Stimulated activated CD8-positive, alpha-beta memory T cell treated with anti-CD3 and anti-CD28 coated beads, Interleukin-2, amount 100 ng/mL, for 1 hour (primary cell): Measurements from ENCODE around the gene RIPPLY1.
A peak's percentile ranks its signal among the peaks of the same experiment; 100 is the strongest.
"Not testable (repeated sequence)": the region's sequence is repeated elsewhere in the genome, so short reads cannot be mapped to it uniquely, and the experiment has no call there.

Source experiments
- DNase-seq, 2 donors: peaks; one replicate each; pipeline ENCODE4 v3.0.0-alpha.2; 2020; ENCODE audit warnings: low read depth in 2 of 2

Gene RIPPLY1

DNA sequence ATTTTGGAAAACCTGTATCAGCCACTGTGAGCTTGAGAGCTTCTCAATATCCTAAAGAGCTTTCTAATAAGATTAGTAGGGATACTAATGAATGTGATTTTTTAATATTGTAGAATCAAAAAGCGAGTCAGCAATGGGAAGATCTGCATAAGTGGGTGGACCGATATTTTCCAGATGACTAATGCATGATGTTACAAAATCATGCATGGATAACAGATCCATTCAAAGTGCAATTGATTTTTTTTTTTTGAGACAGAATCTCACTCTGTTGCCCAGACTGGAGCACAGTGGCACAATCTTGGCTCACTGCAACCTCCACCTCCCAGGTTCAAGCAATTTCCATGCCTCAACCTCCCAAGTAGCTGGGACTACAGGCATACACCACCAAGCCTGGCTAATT is 9.7 kb upstream of the RIPPLY1 start:
- no peak for DNase-seq

DNA sequence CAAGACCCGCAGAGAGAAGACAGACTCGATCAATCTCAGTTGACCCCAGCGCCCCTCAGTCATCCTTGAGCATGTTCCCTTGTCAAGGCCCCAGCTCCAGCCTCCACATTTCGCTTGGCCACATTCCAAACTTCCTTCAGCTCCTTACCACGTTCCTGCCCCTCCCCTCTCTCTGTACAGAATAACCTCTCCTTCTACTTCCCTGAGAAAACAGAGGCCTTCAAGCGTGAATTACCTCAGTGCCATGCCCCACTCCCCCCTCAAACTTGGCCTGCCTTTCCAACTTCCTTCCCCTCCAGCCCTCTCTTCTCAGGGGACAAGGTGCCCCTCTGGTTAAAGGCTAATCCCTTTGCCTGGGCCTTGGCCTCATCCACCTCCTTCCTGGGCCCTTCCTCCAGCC is 3.2 kb upstream of the RIPPLY1 start:
- DNase-seq, result no peak

DNA sequence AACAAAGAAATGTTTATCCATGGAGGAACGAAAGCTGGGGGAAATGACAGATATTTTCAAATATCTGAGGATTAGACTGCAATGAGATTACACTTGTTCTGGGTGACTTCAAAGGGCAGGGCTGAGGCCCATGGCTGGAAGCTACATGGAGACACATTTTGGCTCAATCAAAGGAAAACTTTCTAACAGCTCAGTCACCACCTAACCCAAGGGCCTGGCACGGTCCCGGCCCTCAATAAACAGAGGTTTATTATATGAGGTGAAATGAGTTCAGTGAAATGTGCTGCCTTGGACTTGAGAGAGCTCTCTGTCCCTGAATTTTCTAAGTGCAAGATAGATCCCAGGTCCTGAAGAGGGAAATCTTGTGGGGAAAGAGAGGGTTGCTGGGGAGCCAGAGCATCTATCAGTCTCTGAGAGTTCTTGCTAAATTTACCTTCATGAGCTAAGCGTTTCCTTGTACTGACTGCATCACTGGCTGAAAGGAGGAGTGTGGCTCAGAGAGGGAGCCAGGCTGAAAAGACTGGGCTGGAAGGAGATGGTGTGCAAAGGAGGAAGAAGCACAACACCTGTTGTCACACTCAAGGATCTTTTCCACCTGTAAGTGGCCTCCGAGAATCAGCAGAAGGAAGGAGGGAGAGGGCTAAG is 2.0 kb upstream of the RIPPLY1 start:
- no peak for DNase-seq

- DNase-seq, result no peak
Observed at GRCh38 chrX:106903856-106904528, 851 bp upstream of the RIPPLY1 start.

- DNase-seq, result no peak
Observed at GRCh38 chrX:106902684-106903083, 457 bp downstream of the RIPPLY1 start.

DNA sequence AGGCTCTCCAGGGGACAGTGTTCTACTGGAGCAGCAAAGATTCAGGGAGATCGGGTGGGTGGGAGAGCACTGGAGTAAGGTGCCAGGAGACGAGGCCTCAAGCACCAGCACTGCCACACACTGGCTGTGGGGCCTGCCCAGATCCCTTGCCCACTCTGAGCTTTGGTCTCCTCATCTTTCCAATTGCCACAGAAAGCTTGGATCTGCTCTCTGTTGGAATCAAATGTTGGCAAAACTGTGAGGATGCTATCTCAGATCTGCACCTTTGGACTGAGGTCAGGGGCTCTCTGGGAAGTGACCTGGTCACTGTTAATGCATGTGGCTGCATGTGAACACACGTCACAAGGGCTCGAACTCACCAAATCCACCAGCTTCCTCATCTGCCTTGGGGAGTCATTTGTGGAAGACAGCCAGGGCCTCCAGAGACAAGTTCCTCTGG is 1.3 kb downstream of the RIPPLY1 start:
- no peak for DNase-seq

- no peak for DNase-seq
Observed at GRCh38 chrX:106901341-106901740, 1.8 kb downstream of the RIPPLY1 start.

- DNase-seq, result no peak
Observed at GRCh38 chrX:106899841-106900240, 3.3 kb downstream of the RIPPLY1 start.

DNA sequence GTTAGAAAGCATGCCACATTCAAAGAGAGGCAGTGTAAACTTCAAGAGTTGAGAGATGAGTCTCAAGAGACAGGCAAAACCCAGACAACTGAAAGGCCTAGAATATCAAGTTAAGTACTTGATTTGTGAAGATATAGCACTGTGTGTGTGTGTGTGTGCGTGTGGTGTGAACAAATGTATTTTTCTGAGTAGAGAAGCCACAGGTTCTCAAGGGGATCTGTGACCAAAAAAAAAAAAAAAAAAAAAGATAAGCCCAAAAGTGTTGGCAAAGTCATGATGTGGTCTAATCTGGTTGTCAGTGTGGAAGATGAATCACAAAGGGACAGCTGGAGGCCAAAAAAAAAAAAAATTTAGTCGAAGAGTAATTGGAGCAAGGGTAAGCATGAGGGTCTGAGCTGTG is 3.9 kb downstream of the RIPPLY1 start:
- no peak for DNase-seq

- DNase-seq, result no peak
Observed at GRCh38 chrX:106898462-106898861, 4.7 kb downstream of the RIPPLY1 start.

DNA sequence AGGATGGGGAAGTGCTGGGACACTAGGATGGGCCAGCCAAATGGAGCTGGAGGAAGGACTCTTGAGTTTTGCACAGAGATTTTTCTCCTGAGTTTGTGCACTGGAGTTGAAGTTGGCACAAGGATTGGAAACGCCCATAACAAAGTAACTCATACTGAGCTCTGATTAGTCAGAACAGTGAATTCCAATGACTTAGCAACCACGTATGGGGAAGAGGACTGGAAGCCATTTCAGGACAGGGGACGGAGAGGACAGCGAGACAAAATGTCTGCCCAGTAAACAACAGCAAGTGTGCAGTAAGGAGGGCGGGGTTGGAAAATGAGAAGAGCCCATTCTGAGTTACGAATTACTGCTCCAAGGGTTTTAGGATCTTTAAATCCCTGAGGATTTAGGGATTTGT is 5.9 kb downstream of the RIPPLY1 start:
- no peak for DNase-seq

DNA sequence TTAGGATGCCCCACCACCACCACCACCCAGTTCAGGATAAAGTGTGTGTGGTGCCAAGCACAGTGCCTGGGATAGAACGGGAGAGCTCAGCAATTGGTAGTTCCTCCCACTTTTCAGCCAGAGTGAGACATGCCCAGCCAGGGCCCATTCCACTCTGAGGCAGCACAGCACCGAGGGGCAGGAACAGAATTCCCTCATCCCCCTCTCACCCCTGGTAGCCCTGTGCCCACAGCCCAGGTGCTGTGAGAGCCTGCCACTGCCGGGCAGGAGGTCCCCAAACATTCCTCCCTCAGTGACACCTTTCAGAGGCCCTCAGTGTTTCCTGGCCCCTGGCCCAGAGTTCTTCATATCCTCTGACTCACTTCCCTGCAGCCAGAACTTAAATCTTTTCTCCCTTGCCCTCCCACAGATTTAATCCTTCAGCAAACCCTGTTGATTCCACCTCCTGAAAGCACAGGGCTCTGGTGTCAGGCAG is 8.1 kb downstream of the RIPPLY1 start:
- no peak for DNase-seq

DNA sequence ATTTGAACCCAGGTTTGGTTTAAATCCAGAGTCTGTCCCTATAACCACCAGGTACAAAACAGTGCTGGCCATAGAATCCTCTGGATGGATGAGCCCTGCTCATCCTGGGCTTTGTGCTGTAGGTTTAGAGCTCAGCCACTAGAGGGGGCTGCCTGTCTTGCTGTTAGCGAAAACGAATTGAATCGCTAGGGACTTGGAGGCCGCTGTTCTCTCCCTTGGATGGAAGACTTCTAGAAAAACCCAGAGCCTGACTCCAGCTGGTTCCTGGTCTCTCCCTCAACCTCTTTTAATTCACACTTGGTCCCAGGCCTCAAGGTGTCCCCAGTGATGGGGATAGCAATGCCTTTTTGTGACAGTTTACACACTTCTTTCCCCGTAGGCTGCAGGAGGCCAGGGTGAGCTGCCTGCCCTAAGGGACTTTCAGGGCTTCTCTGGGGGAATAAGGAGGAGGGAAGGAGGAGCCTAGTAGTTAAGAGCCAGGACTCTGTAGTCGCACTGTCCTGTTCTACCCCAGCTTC is 8.7 kb downstream of the RIPPLY1 start:
- DNase-seq, result peak; percentile 9 to 14

- DNase-seq, result no peak
Observed at GRCh38 chrX:106891762-106892460, 11.2 kb downstream of the RIPPLY1 start.

DNA sequence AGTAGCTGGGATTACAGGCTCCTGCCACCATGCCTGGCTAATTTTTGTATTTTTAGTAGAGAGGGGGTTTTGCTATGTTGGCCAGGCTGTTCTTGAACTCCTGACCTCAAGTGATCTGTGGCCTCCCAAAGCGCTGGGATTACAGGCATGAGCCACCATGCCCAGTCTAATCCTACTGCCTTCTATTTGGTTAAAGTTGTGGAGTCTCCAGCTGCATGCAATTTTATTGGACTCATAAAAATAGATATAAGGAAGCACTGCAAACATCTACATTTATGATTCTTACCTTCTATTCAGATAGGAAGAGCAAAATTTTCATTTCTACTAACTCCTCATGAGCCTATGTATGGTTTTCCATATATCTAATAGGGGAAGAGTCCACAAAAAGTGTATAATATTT is 13.7 kb downstream of the RIPPLY1 start:
- no peak for DNase-seq

GRCh38 chrX:106875151-106875550 is 28.0 kb downstream of the RIPPLY1 start:
- no peak for DNase-seq

DNA sequence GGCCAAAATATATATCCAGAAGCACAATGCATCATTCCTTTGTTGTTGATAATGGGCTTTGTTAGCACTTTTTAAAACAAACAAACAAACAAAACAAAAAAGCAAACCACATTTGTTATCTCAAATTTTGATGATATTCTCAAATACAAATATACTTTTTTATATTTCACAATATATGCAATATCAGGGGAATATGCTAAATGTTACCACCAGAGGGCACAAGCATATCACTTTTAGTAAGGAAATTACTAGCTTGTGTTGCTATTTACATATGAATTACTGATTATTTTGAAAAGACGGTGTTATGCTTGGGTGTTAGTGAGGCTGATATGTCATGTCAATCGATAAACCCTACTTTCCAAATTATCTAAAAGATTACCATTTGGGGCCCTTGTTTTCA is 29.1 kb downstream of the RIPPLY1 start:
- no peak for DNase-seq

DNA sequence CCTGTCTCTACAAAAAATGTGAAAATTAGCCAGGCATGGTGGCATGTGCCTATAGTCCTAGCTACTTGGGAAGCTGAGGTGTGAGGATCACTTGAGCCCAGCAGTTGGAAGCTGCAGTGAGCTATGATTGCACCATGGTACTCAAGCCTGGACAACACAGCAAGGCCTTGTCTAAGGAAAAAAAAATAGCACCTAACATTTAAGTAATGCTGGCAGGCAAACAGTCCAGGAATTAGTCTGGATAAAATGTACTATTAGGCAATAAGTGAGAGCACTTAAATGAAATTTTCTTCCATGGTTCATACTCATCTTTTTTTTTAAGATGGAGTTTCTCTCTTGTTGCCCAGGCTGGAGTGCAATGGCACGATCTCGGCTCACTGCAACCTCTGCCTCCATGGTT is 30.3 kb downstream of the RIPPLY1 start:
- DNase-seq, result not testable (repeated sequence)

DNA sequence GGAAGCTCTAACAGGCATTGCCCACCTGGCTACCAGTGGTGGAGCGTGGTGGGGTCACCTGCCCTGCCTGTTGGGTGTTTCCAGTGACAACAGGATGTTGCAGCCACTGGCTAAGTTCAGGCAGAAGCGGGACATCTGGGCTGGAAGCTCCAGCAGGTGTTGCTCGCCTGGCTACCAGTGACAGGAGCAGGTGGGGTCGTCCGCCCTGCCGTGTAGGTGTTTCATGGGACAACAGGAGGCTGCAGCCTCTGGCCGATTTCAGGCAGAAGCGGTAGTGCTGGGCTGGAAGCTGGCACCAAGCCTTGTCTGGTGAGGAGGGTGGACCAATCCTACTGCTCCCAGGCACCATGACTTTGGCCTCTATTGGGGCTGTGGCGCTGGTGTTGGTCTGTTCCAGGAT is 39.4 kb downstream of the RIPPLY1 start:
- no peak for DNase-seq

GRCh38 chrX:106862972-106863688 is 40.0 kb downstream of the RIPPLY1 start:
- DNase-seq, result no peak
